Mammary epithelial cell (primary cell): ENCODE results near the gene OAS2.

ENCODE experiments used
- EZH2 ChIP-seq: IDR thresholded peaks from 2 replicates; pipeline ENCODE4 v1.6.1; 2012; ENCODE audit warnings: low read length, inconsistent platforms, borderline replicate concordance
- TF ChIP-seq, protein P1 (sequence below), 2 donors: IDR thresholded peaks in 1 of 2; conservative IDR thresholded peaks in 1 of 2; 2 replicates each; pipeline ENCODE4 v1.5.1; 2011 to 2012; ENCODE audit warnings: inconsistent platforms in 2 of 2, low read length in 2 of 2, mild to moderate bottlenecking in 2 of 2, control low read depth in 1 of 2, low read depth in 1 of 2; ENCODE audit not compliant: insufficient read depth in 1 of 2; ENCODE audit errors: extremely low read depth in 1 of 2

DNA sequence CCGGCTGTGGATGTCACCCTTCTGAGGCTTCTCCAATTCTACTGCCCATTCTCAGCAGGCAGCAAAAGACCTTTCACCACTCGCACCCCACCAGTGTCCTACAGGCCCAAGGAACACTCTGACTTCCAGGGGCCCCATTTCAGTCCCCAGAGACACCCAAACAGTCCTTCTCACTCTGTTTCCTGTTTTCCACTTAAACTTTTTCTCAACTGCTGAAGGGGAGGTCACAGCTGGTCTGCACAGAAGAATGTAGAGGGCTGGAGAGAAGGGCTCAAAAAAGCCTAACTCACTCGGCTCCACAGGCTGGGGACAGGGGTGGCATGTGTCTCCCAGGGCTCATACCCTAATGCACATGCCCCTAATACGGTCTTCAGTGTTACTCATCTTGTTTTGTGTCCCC lies 74.0 kb downstream of the OAS2 start:
- TF ChIP-seq, protein P1, sequence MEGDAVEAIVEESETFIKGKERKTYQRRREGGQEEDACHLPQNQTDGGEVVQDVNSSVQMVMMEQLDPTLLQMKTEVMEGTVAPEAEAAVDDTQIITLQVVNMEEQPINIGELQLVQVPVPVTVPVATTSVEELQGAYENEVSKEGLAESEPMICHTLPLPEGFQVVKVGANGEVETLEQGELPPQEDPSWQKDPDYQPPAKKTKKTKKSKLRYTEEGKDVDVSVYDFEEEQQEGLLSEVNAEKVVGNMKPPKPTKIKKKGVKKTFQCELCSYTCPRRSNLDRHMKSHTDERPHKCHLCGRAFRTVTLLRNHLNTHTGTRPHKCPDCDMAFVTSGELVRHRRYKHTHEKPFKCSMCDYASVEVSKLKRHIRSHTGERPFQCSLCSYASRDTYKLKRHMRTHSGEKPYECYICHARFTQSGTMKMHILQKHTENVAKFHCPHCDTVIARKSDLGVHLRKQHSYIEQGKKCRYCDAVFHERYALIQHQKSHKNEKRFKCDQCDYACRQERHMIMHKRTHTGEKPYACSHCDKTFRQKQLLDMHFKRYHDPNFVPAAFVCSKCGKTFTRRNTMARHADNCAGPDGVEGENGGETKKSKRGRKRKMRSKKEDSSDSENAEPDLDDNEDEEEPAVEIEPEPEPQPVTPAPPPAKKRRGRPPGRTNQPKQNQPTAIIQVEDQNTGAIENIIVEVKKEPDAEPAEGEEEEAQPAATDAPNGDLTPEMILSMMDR (conservative IDR thresholded peaks at IDR 0.05 in 1 of 2, IDR thresholded peaks at IDR 0.05 in 1 of 2; ENCODE audit: extremely low read depth in 1 of 2, insufficient read depth in 1 of 2, low read depth in 1 of 2, low read length in 2 of 2), result no peak
- TF ChIP-seq EZH2, result no peak
